Uterus (tissue), 2 donors: ENCODE data around the gene UPK3B.
"Not testable (repeated sequence)": the region's sequence is repeated elsewhere in the genome, so short reads cannot be mapped to it uniquely, and the experiment has no call there.

Experiments
- CTCF ChIP-seq, 4 experiments: fragments of 200-600 bp in 2 of 4; fragments of 450-650 bp in 2 of 4; sonication (generic) in 2 of 4; IDR thresholded peaks; one replicate each; pipeline ENCODE4 v1.5.1; 2016 to 2019; ENCODE audit warnings: antibody characterized with exemption in 4 of 4, mild to moderate bottlenecking in 2 of 4, moderate library complexity in 1 of 4
- POLR2A ChIP-seq, 2 donors: fragments of 450-650 bp; IDR thresholded peaks; one replicate each; pipeline ENCODE4 v1.6.1; 2016; ENCODE audit warnings: antibody characterized with exemption in 2 of 2, mild to moderate bottlenecking in 1 of 2, moderate library complexity in 1 of 2

DNA sequence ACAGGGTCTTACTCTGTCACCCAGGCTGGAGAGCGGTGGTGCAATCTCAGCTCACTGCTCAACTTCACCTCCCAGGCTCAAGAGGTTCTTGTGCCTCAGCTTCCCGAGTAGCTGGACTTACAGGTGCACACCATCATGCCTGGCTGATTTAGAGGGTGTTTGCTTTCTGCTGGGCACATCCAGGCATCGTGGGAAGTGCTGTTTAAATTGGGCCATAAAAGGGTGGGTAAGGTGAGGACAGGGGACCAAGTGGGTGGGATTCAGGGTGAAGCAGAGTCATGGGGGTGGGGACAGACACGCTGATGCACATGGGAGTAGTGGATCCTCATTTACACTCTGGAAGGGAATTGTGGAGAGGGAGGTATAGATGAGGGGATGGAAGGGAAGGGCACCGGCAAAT, 45.4 kb upstream of the UPK3B start:
- not testable (repeated sequence) for TF ChIP-seq CTCF, POLR2A (IDR thresholded peaks at IDR 0.05)
